GM23338 (cell line): Measurements from ENCODE around the gene STX8. TPM values are rescaled to one million over a fixed set of nuclear protein-coding genes. Genes with fewer than 3 reads are reported as not detected.

ENCODE experiments used
- ATAC-seq: fragments of 200-7000 bp; cut with Tn5 transposase; 3 replicates; pipeline ENCODE4 v1.9.1; 2020
- DNase-seq: peaks from one replicate; pipeline ENCODE4 v3.0.0-alpha.2; 2015; ENCODE audit warnings: low spot score
- H2AFZ ChIP-seq: fragments of 200-600 bp; sonication (generic); 2 replicates; pipeline ENCODE4 v1.8.0; 2016; ENCODE audit warnings: antibody characterized with exemption, mild to moderate bottlenecking, moderate library complexity
- H3F3A ChIP-seq: fragments of 200-600 bp; sonication (generic); replicated peaks from 2 replicates; pipeline ENCODE4 v1.8.0; 2017; ENCODE audit warnings: antibody characterized with exemption, mixed run types, low read depth
- H3K27ac ChIP-seq: fragments of 200-600 bp; sonication (generic); 2 replicates; pipeline ENCODE4 v1.6.1; 2016; ENCODE audit warnings: low read depth
- H3K27me3 ChIP-seq: fragments of 200-600 bp; sonication (generic); 2 replicates; pipeline ENCODE4 v1.8.0; 2016; ENCODE audit warnings: mild to moderate bottlenecking, mixed run types, moderate library complexity; ENCODE audit not compliant: insufficient read depth
- H3K36me3 ChIP-seq: fragments of 200-600 bp; sonication (generic); 2 replicates; pipeline ENCODE4 v1.8.0; 2016; ENCODE audit warnings: mild to moderate bottlenecking; ENCODE audit not compliant: insufficient read depth
- H3K4me1 ChIP-seq: fragments of 200-600 bp; sonication (generic); 2 replicates; pipeline ENCODE4 v1.8.0; 2016; ENCODE audit warnings: mild to moderate bottlenecking, moderate library complexity; ENCODE audit not compliant: insufficient read depth
- H3K4me2 ChIP-seq: fragments of 200-600 bp; sonication (generic); 2 replicates; pipeline ENCODE4 v1.7.1; 2017; ENCODE audit warnings: mixed run types
- H3K4me3 ChIP-seq: fragments of 200-600 bp; sonication (generic); 2 replicates; pipeline ENCODE4 v1.6.1; 2016; ENCODE audit warnings: mixed run types
- H3K79me2 ChIP-seq: fragments of 200-600 bp; sonication (generic); replicated peaks from 2 replicates; pipeline ENCODE4 v1.8.0; 2017; ENCODE audit warnings: mild to moderate bottlenecking; ENCODE audit not compliant: insufficient read depth
- H3K9me2 ChIP-seq: fragments of 200-600 bp; sonication (generic); 2 replicates; pipeline ENCODE4 v1.8.0; 2017; ENCODE audit not compliant: insufficient read depth
- H4K20me1 ChIP-seq: fragments of 200-600 bp; sonication (generic); replicated peaks from 2 replicates; pipeline ENCODE4 v1.8.0; 2017; ENCODE audit warnings: mild to moderate bottlenecking; ENCODE audit not compliant: insufficient read depth
- H3K27ac Mint-ChIP-seq: 2 replicates; pipeline ENCODE4 v1.8.0; 2020; ENCODE audit warnings: inconsistent platforms, mild to moderate bottlenecking, moderate library complexity, mixed read lengths
- H3K27me3 Mint-ChIP-seq: 3 replicates; pipeline ENCODE4 v1.8.0; 2022; ENCODE audit warnings: low read depth, mild to moderate bottlenecking, moderate library complexity, mixed read lengths, inconsistent platforms; ENCODE audit not compliant: insufficient read depth, poor library complexity
- H3K36me3 Mint-ChIP-seq: 3 replicates; pipeline ENCODE4 v1.8.0; 2021; ENCODE audit warnings: low read depth, mild to moderate bottlenecking, inconsistent platforms, moderate library complexity, mixed read lengths
- H3K4me1 Mint-ChIP-seq: 3 replicates; pipeline ENCODE4 v1.8.0; 2020; ENCODE audit warnings: mild to moderate bottlenecking, inconsistent platforms, mixed read lengths
- H3K4me3 Mint-ChIP-seq: 3 replicates; pipeline ENCODE4 v1.8.0; 2021; ENCODE audit warnings: moderate library complexity, mild to moderate bottlenecking, inconsistent platforms, mixed read lengths
- H3K9me3 Mint-ChIP-seq: 3 replicates; pipeline ENCODE4 v1.8.0; 2020; ENCODE audit warnings: moderate library complexity, mild to moderate bottlenecking, inconsistent platforms, mixed read lengths
- CREB1 ChIP-seq: fragments of 250-450 bp; sonication (Bioruptor Pico); IDR thresholded peaks from 2 replicates; pipeline ENCODE4 v1.5.0; 2020; ENCODE audit warnings: low read depth, mild to moderate bottlenecking, moderate library complexity
- CTCF ChIP-seq, 2 experiments: fragments of 200-600 bp in 1 of 2; sonication (generic) in 1 of 2; conservative IDR thresholded peaks; 2 replicates each; pipeline versions ENCODE4 v1.5.1 to v1.6.1; 2016 to 2017; ENCODE audit warnings: antibody characterized with exemption in 2 of 2, low read depth in 2 of 2, mild to moderate bottlenecking in 2 of 2, moderate library complexity in 1 of 2
- EZH2 ChIP-seq: fragments of 200-600 bp; sonication (generic); IDR thresholded peaks from one replicate; pipeline ENCODE4 v1.8.0; 2017; ENCODE audit warnings: antibody characterized with exemption, mild to moderate bottlenecking, low read depth; ENCODE audit not compliant: unreplicated experiment
- EZH2phosphoT487 ChIP-seq: fragments of 200-600 bp; sonication (generic); IDR thresholded peaks from one replicate; pipeline ENCODE4 v1.8.1; 2018; ENCODE audit warnings: antibody characterized with exemption; ENCODE audit not compliant: unreplicated experiment
- NANOG ChIP-seq: IDR thresholded peaks from 2 replicates; pipeline ENCODE4 v1.6.1; 2016; ENCODE audit warnings: antibody characterized with exemption, borderline replicate concordance
- POLR2AphosphoS5 ChIP-seq: IDR thresholded peaks from 2 replicates; pipeline ENCODE4 v1.6.1; 2016; ENCODE audit warnings: antibody characterized with exemption, low read depth
- ZNF331 ChIP-seq: fragments of 250-450 bp; sonication (Bioruptor Pico); IDR thresholded peaks from 2 replicates; pipeline ENCODE4 v1.5.0; 2020; ENCODE audit warnings: low read depth, mild to moderate bottlenecking, moderate library complexity
- ZNF462 ChIP-seq: fragments of 250-450 bp; sonication (Bioruptor Pico); IDR thresholded peaks from 2 replicates; pipeline ENCODE4 v1.5.0; 2020; ENCODE audit warnings: mild to moderate bottlenecking, moderate library complexity
- polyA plus RNA-seq: library from polyadenylated mRNA; unstranded; fragments of >200 nt; fragmentation: Nextera tagmentation; extraction: Ambion mirVana; gene quantifications from 2 replicates; pipeline ENCODE4 v1.2.1, GENCODE V29; 2016
- total RNA-seq: library from RNA; depleted of rRNA; stranded (reverse); fragments of >200 nt; shearing (Covaris generic); gene quantifications from 2 replicates; pipeline ENCODE4 v1.2.3, GENCODE V29; 2014

STX8 gene
- total and polyA plus RNA-seq, 2 experiments from 2014 or later = 59.4 to 82.3 TPM

- no peaks in the 10 kb centered on the region for H3K79me2 ChIP-seq
- no peak for TF ChIP-seq EZH2
- no peak for TF ChIP-seq ZNF331 (CRISPR knock-in tag)
- TF ChIP-seq CREB1 = no peak
- no peak for TF ChIP-seq POLR2AphosphoS5
- TF ChIP-seq NANOG = no peak
- no peak for TF ChIP-seq EZH2phosphoT487
- no peak for TF ChIP-seq ZNF462 (CRISPR knock-in tag)
- no peak for TF ChIP-seq CTCF (conservative IDR thresholded peaks at IDR 0.05; ENCODE audit: low read depth in 2 of 2)
- H3F3A ChIP-seq = no peaks in the 10 kb centered on the region
- no peaks in the 10 kb centered on the region for H3K9me2 ChIP-seq
- H4K20me1 ChIP-seq = no peaks in the 10 kb centered on the region
- no peak for ATAC-seq
- H3K27me3 ChIP-seq = peaks cover 3% of the 10 kb centered on the region; the same call in 1 of the 2 replicates
- Mint-ChIP-seq H3K27ac (no peak overlapping the region; the same call in 1 of the 2 replicates), H3K9me3 (no peaks in the 10 kb centered on the region), H3K4me3 (no peak overlapping the region), H3K4me1 (peaks cover 41% of the 10 kb centered on the region), H3K36me3 (no peaks in the 10 kb centered on the region), H3K27me3 (peaks cover 9% of the 10 kb centered on the region)
- no peak overlapping the region for H3K4me3 ChIP-seq
- no peak overlapping the region for H3K27ac ChIP-seq
- H3K4me1 ChIP-seq = peaks cover 15% of the 10 kb centered on the region
- no peak overlapping the region for H3K4me2 ChIP-seq
- DNase-seq = no peak
- H3K36me3 ChIP-seq = no peaks in the 10 kb centered on the region
- H2AFZ ChIP-seq = no peak overlapping the region
These were observed 331.3 kb downstream of the STX8 start for GRCh38 chr17:9244066-9245052.
